GM12873 (cell line): ENCODE results near the gene DNAJB14.

Experiments
- CTCF ChIP-seq: IDR thresholded peaks from 2 replicates; pipeline ENCODE4 v1.5.1; 2012; ENCODE audit warnings: low read depth, mild to moderate bottlenecking, moderate library complexity, low read length, control low read depth; ENCODE audit not compliant: insufficient read depth; ENCODE audit errors: missing control alignments

Gene DNAJB14

GRCh38 chr4:99894998-99895397 lies 51.4 kb downstream of the DNAJB14 start:
- TF ChIP-seq CTCF, result no peak

GRCh38 chr4:99894161-99894997 lies 52.0 kb downstream of the DNAJB14 start, which contains the start of gene LAMTOR3:
LAMTOR3 (minus strand) TSS chr4:99894427; CDS start chr4:99893963, 464 bp downstream.
- no peak for TF ChIP-seq CTCF

GRCh38 chr4:99893839-99894160 lies 52.6 kb downstream of the DNAJB14 start:
- no peak for TF ChIP-seq CTCF

- TF ChIP-seq CTCF, result no peak
Observed at GRCh38 chr4:99893029-99893428, 53.4 kb downstream of the DNAJB14 start.

- TF ChIP-seq CTCF, result no peak
Observed at GRCh38 chr4:99891351-99891750, 55.1 kb downstream of the DNAJB14 start.

- no peak for TF ChIP-seq CTCF
Observed at GRCh38 chr4:99887837-99888236, 58.6 kb downstream of the DNAJB14 start.

GRCh38 chr4:99886146-99886545 lies 60.3 kb downstream of the DNAJB14 start:
- TF ChIP-seq CTCF, result no peak
